Neutrophil (primary cell): ENCODE measurements around the gene CDCA7L.

Source experiments
- H3K27ac ChIP-seq: fragments of 200-600 bp; sonication (generic); 2 replicates; pipeline ENCODE4 v1.5.1; 2016; ENCODE audit warnings: mild to moderate bottlenecking, moderate library complexity
- H3K27me3 ChIP-seq: fragments of 200-600 bp; sonication (generic); 2 replicates; pipeline ENCODE4 v1.6.0; 2016; ENCODE audit warnings: mild to moderate bottlenecking
- H3K36me3 ChIP-seq: fragments of 200-600 bp; sonication (generic); 2 replicates; pipeline ENCODE4 v1.5.1; 2017
- H3K4me1 ChIP-seq, 2 experiments: fragments of 200-600 bp in 1 of 2; sonication (generic) in 1 of 2; 1 replicate in 1 of 2; 2 replicates in 1 of 2; pipeline versions ENCODE4 v1.5.1 to v1.6.1; 2013 to 2016; ENCODE audit warnings: low read depth in 1 of 2, low read length in 1 of 2, mild to moderate bottlenecking in 1 of 2, moderate library complexity in 1 of 2; ENCODE audit not compliant: control insufficient read depth in 1 of 2, insufficient read depth in 1 of 2
- H3K4me3 ChIP-seq, 2 experiments: fragments of 200-600 bp in 1 of 2; sonication (generic) in 1 of 2; 1 replicate in 1 of 2; 2 replicates in 1 of 2; pipeline ENCODE4 v1.5.1; 2013 to 2016; ENCODE audit warnings: low read depth in 1 of 2, low read length in 1 of 2, mild to moderate bottlenecking in 1 of 2, moderate library complexity in 1 of 2
- H3K9me3 ChIP-seq: fragments of 200-600 bp; sonication (generic); 2 replicates; pipeline ENCODE4 v1.5.1; 2016
- TF ChIP-seq, protein P1 (sequence below): fragments of 200-600 bp; sonication (generic); IDR thresholded peaks from 2 replicates; pipeline ENCODE4 v1.5.1; 2016; ENCODE audit warnings: antibody characterized with exemption

Gene CDCA7L

DNA sequence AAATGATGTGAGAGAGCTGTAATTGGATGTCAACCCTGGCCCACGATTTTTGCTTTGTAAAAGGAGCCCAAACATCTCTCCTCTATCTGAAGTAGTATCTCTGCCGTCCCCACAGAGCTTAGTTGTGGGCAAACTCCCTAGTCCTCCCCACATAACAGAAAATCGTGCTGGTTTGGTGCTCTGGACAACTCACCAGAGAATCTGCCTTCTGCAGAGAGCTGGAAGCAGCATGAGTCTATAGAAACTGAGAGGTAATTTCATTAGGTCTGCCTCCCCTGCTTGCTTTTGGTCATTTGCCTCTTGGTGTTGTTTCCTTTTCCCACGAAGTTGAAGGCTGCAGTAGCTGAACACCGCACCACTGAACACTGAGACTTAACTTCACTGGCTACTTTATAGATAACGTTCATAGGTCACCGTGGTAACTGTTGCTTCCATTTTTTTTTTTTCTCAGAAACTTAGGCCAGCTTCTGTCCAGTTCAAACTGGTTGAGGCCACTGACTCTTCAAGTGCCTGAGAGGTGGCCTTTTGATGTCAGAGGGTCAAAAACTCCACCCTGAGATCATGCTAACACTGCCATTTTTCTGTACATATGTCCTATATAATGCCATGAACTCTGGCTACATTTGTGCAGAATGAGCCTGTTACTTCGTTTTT lies 3.3 kb upstream of the CDCA7L start:
- H3K4me3 ChIP-seq: no peak overlapping the region
- H3K27ac ChIP-seq: no peak overlapping the region
- no peaks in the 10 kb centered on the region for H3K36me3 ChIP-seq
- no peaks in the 10 kb centered on the region for H3K27me3 ChIP-seq
- TF ChIP-seq, protein P1, sequence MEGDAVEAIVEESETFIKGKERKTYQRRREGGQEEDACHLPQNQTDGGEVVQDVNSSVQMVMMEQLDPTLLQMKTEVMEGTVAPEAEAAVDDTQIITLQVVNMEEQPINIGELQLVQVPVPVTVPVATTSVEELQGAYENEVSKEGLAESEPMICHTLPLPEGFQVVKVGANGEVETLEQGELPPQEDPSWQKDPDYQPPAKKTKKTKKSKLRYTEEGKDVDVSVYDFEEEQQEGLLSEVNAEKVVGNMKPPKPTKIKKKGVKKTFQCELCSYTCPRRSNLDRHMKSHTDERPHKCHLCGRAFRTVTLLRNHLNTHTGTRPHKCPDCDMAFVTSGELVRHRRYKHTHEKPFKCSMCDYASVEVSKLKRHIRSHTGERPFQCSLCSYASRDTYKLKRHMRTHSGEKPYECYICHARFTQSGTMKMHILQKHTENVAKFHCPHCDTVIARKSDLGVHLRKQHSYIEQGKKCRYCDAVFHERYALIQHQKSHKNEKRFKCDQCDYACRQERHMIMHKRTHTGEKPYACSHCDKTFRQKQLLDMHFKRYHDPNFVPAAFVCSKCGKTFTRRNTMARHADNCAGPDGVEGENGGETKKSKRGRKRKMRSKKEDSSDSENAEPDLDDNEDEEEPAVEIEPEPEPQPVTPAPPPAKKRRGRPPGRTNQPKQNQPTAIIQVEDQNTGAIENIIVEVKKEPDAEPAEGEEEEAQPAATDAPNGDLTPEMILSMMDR: no peak
- H3K4me1 ChIP-seq: peaks cover 24 to 35% of the 10 kb centered on the region in 2 experiments
- H3K9me3 ChIP-seq: no peaks in the 10 kb centered on the region

- Histone ChIP-seq H3K27ac (no peak overlapping the region), H3K4me3 (no peak overlapping the region), H3K9me3 (no peaks in the 10 kb centered on the region), H3K4me1 (peaks cover 31 to 42% of the 10 kb centered on the region in 2 experiments), H3K36me3 (no peaks in the 10 kb centered on the region), H3K27me3 (no peaks in the 10 kb centered on the region)
- TF ChIP-seq, protein P1: no peak
These were observed 2.7 kb upstream of the CDCA7L start for GRCh38 chr7:21948364-21948763.

DNA sequence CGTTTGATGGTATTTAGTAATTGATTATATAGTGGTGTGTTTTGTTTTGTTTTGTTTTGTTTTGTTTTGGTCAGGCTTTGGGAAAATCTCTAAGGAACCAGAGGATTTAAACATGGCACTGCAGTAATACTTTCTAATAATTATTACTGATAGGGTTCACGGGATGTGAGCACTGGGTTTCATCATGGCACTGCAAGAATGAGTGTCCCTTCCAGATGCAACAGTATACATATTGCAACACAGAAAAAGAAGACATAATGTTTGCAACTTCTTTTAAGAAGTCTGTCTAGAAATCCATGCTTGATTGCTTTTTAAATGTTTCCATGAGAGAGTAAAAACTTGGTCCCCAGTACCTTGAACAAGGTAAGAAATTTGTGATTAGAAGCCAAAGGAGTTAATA lies 2.2 kb upstream of the CDCA7L start:
- TF ChIP-seq, protein P1: no peak
- Histone ChIP-seq H3K36me3 (no peaks in the 10 kb centered on the region), H3K4me3 (no peak overlapping the region), H3K27ac (peak overlapping the region; percentile 46), H3K27me3 (no peaks in the 10 kb centered on the region), H3K4me1 (peaks cover 35 to 46% of the 10 kb centered on the region in 2 experiments), H3K9me3 (no peaks in the 10 kb centered on the region)

GRCh38 chr7:21947056-21947455 lies 1.4 kb upstream of the CDCA7L start:
- Histone ChIP-seq H3K27me3 (no peaks in the 10 kb centered on the region), H3K9me3 (no peaks in the 10 kb centered on the region), H3K4me3 (no peak overlapping the region), H3K36me3 (no peaks in the 10 kb centered on the region), H3K27ac (peak overlapping the region; percentile 46), H3K4me1 (peaks cover 44 to 55% of the 10 kb centered on the region in 2 experiments)
- TF ChIP-seq, protein P1: no peak

- no peaks in the 10 kb centered on the region for H3K9me3 ChIP-seq
- TF ChIP-seq, protein P1: no peak
- H3K36me3 ChIP-seq: no peaks in the 10 kb centered on the region
- peak overlapping the region; percentile 68 to 80 for H3K4me3 ChIP-seq
- peak overlapping the region; percentile 81 for H3K27ac ChIP-seq
- H3K4me1 ChIP-seq: peaks cover 52 to 63% of the 10 kb centered on the region in 2 experiments
- no peaks in the 10 kb centered on the region for H3K27me3 ChIP-seq
These were observed 567 bp upstream of the CDCA7L start for GRCh38 chr7:21946222-21946709.
